Urinary bladder (tissue), 4 donors: ENCODE measurements around the gene CCDC28B. TPM values are rescaled to one million over a fixed set of nuclear protein-coding genes. Genes with fewer than 3 reads are reported as not detected.

Experiments
- DNase-seq: peaks from one replicate; pipeline ENCODE4 v3.0.0-alpha.2; 2015; ENCODE audit errors: extremely low spot score
- H3K27ac ChIP-seq: one replicate; pipeline ENCODE4 v1.5.1; 2013; ENCODE audit warnings: low read depth, mild to moderate bottlenecking, moderate library complexity
- H3K36me3 ChIP-seq: one replicate; pipeline ENCODE4 v1.6.1; 2013; ENCODE audit warnings: mild to moderate bottlenecking, moderate library complexity; ENCODE audit not compliant: insufficient read depth
- H3K4me1 ChIP-seq: one replicate; pipeline ENCODE4 v1.6.1; 2013; ENCODE audit warnings: mild to moderate bottlenecking, moderate library complexity; ENCODE audit not compliant: insufficient read depth
- H3K4me3 ChIP-seq: one replicate; pipeline ENCODE4 v1.5.1; 2013; ENCODE audit warnings: low read depth, low read length
- WGBS: extraction: QIAGEN DNeasy Blood & Tissue Kit; methylation state at CpG from one replicate; pipeline ENCODE4 v1.1.7; 2013; 5-methylcytosine and 5-hydroxymethylcytosine counted together
- polyA plus RNA-seq: library from polyadenylated mRNA; stranded (reverse); fragments of 200-250 nt; gene quantifications from one replicate; pipeline ENCODE4 v1.2.3, GENCODE V29; 2013
- total RNA-seq: library from RNA; depleted of rRNA; stranded (reverse); fragments of >200 nt; gene quantifications from one replicate; pipeline ENCODE4 v1.2.3, GENCODE V29; 2014
- donor health status: healthy with polysubstance abuse.
- donor health status: healthy.

Gene CCDC28B
- total and polyA plus RNA-seq, 2 donors = 16.4 to 17.3 TPM

DNA sequence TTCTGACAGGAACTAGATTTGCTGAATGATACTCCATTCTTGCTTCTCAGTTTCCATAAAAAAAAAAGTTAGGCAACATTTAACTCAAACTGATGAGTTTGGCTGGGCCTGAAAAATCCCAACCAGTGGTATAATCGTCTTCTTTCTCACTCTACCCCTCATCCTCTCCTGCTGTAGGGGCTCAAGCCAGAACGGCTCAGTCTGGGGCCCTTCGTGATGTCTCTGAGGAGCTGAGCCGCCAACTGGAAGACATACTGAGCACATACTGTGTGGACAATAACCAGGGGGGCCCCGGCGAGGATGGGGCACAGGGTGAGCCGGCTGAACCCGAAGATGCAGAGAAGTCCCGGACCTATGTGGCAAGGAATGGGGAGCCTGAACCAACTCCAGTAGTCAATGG is 19.3 kb upstream of the CCDC28B start:
- DNase-seq = no peak
- H3K36me3 ChIP-seq = no peaks in the 10 kb centered on the region
- WGBS = 61% methylated on average over 9 of the region's 9 CpGs
- H3K4me3 ChIP-seq = no peak overlapping the region
- H3K27ac ChIP-seq = no peak overlapping the region
- H3K4me1 ChIP-seq = no peaks in the 10 kb centered on the region

DNA sequence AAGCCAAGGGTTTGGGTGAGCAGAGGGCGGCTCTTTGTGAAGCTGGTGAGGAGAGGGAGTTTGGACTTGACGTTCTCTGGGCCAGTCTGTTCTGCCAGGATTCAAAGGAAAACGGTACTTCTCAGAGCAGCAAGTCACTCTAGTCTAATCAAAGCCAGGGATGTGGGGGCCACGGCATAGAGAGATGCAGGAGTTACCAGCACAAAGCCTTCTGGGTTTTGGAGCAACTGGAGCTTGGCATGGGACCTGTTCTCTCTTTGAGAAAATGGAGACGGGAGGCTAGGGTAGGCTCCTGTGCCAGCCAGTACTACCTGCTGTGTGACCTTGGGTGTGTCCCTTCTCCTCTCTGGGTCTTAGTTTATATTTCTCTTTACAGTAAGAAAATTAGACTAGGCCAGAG is 18.8 kb upstream of the CCDC28B start:
- Histone ChIP-seq H3K27ac (no peak overlapping the region), H3K36me3 (no peaks in the 10 kb centered on the region), H3K4me3 (no peak overlapping the region), H3K4me1 (peaks cover 2% of the 10 kb centered on the region)
- DNase-seq = no peak
- 81% methylated on average over 5 of the region's 5 CpGs for WGBS

DNA sequence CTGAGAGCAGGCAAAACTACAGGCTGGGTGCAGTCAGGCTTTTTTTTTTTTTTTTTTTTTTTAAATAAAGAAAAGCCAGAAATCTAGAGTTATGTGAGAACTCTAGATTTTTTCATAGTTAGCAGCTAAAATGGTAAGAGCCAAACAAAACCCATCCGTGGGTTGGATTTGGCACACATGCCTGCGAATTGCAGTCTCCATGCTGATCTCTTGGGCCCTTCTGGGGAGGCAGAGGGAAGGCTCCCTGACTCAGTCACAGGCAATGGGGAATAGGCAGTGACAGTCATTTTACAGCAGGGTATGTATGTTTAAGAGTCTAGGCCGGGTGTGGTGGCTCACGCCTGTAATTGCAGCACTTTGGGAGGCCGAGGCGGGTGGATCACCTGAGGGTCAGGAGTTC is 18.3 kb upstream of the CCDC28B start:
- no peaks in the 10 kb centered on the region for H3K36me3 ChIP-seq
- H3K27ac ChIP-seq = no peak overlapping the region
- DNase-seq = no peak
- peaks cover 2% of the 10 kb centered on the region for H3K4me1 ChIP-seq
- WGBS = 85% methylated on average over 6 of the region's 6 CpGs
- H3K4me3 ChIP-seq = no peak overlapping the region

DNA sequence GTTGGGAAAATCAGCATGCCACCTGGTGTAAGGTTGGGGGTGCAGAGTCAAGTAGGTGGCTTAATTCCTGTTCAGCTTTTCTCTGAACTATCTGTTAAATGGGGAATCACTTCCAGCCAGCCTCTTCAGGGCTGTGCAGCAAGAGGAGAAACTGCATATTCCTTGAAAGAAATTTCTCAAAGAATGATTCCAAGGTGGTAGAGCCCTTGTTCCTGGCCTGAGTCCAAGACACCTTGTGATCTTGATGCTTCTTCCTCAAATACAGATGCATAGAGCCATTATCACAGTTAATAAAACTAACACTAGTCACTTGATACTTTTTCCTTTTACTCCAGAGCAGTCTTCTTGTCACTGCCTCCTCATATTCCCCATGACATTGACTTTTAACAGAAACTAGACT is 15.7 kb upstream of the CCDC28B start:
- DNase-seq = no peak
- Histone ChIP-seq H3K4me1 (peaks cover 2% of the 10 kb centered on the region), H3K4me3 (no peak overlapping the region), H3K36me3 (peaks cover 6% of the 10 kb centered on the region), H3K27ac (no peak overlapping the region)

DNA sequence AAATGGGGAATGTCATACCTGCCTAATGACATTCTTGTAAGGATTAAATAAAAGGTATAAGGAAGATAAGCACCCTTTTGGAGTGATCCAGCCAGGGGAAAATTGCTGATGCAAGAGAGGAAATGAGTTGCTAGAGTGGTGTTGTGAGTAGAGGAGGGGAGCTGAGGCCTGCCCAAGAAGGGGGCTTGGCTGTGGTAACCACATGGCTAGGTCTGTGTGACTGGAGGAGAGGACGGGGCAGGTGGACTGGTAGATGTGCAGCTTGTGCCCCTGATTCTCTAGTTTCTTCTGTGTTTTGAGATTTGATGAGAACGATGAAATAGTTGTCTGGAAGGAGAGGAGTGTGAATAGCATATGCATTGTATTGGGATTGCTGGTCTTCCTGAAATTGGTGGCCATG is 14.3 kb upstream of the CCDC28B start:
- Histone ChIP-seq H3K36me3 (peaks cover 6% of the 10 kb centered on the region), H3K4me3 (no peak overlapping the region), H3K27ac (no peak overlapping the region), H3K4me1 (peaks cover 2% of the 10 kb centered on the region)
- DNase-seq = no peak
- 94% methylated on average over 2 of the region's 2 CpGs for WGBS

DNA sequence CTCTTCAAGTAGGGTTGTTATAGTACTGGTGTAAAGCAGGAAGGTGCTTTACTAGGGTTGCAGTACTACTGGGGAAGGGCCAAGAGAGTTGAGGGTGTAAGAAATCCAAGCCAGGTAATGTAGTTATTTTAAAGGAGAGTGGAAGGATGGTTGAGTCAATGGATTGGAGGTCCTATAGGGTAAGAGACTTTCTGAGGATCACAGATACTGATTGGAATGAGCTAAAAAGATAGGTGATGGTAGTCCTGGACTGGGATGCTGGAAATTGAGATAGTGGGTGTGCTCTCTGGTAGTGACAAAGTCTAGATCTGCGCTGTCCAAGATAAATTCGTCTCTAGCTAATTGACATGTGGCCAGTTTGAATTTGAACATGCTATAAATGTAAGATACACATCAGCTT is 13.9 kb upstream of the CCDC28B start:
- DNase-seq = no peak
- H3K36me3 ChIP-seq = peaks cover 6% of the 10 kb centered on the region
- no peak overlapping the region for H3K27ac ChIP-seq
- H3K4me1 ChIP-seq = peaks cover 2% of the 10 kb centered on the region
- WGBS = 93% methylated on average over 2 of the region's 2 CpGs
- H3K4me3 ChIP-seq = no peak overlapping the region

DNA sequence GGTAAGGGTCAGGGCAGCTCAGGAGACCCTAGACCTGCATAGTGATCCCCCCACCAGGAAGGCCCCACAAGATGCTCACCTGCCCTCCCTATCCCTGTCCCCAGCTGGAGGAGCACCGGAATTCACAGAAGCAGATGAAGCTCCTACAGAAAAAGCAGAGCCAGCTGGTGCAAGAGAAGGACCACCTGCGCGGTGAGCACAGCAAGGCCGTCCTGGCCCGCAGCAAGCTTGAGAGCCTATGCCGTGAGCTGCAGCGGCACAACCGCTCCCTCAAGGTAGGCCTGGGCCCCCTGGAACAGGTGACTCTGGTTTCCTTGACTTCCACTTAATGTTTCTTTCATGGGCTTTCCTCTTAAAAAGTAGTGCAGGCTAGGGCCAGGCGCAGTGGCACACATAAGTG is 12.5 kb upstream of the CCDC28B start:
- no peak overlapping the region for H3K4me3 ChIP-seq
- no peak overlapping the region for H3K27ac ChIP-seq
- no peak for DNase-seq
- peaks cover 2% of the 10 kb centered on the region for H3K4me1 ChIP-seq
- H3K36me3 ChIP-seq = peaks cover 11% of the 10 kb centered on the region
- 97% methylated on average over 9 of the region's 9 CpGs for WGBS

DNA sequence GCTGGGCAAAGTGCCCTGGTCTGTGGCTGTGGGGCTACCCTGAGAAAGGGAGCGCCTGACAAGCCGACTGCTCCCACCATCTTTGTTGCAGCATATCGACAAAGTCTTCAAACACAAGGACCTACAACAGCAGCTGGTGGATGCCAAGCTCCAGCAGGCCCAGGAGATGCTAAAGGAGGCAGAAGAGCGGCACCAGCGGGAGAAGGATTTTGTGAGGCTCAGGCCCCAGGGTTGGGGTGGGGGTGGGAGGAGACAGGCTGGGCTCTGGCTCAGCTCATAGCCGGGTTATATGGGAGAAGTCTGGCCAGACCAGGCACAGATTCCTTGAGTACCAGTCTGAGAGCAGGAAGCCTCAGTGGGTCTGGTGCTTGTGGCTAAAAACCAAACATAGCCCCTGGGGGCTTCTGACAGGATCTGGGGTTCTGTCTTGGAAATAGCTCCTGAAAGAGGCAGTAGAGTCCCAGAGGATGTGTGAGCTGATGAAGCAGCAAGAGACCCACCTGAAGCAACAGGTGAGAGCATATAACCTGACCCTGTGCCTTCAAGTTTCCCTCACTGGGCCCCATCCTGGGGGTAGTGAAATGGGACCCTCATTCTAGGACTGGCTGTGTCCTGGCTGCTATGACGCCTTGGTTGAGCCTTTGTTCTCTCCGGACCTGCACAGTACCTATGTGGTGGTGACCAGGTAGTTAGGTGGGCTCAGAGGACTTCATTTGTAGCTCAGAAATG is 8.0 kb upstream of the CCDC28B start:
- H3K4me1 ChIP-seq = no peaks in the 10 kb centered on the region
- H3K36me3 ChIP-seq = peaks cover 13% of the 10 kb centered on the region
- 93% methylated on average over 8 of the region's 8 CpGs for WGBS
- H3K27ac ChIP-seq = no peak overlapping the region
- DNase-seq = no peak
- H3K4me3 ChIP-seq = no peak overlapping the region

DNA sequence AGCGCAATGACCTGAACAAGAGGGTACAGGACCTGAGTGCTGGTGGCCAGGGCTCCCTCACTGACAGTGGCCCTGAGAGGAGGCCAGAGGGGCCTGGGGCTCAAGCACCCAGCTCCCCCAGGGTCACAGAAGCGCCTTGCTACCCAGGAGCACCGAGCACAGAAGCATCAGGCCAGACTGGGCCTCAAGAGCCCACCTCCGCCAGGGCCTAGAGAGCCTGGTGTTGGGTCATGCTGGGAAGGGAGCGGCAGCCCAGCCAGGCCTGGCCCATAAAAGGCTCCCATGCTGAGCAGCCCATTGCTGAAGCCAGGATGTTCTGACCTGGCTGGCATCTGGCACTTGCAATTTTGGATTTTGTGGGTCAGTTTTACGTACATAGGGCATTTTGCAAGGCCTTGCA is 5.4 kb upstream of the CCDC28B start:
- Histone ChIP-seq H3K4me1 (no peaks in the 10 kb centered on the region), H3K36me3 (peaks cover 7% of the 10 kb centered on the region), H3K4me3 (no peak overlapping the region), H3K27ac (no peak overlapping the region)
- DNase-seq = no peak
- 95% methylated on average over 6 of the region's 6 CpGs for WGBS

DNA sequence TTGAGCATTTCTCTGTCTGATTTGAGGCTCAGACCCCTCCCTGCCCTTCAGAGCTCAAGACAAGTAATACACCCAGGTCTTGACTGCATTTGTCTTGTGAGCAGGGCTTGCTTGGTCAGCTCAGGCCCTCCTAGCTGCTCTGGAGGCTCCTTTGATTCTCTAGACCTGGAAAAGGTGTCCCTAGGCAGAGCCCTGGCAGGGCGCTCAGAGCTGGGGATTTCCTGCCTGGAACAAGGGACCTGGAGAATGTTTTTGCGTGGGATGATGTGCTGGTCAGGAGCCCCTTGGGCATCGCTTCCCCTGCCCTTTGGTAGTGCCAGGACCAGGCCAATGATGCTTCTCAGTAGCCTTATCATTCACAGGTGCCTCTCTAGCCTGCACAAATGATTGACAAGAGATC is 4.9 kb upstream of the CCDC28B start:
- 86% methylated on average over 3 of the region's 3 CpGs for WGBS
- H3K36me3 ChIP-seq = peaks cover 7% of the 10 kb centered on the region
- H3K4me1 ChIP-seq = no peaks in the 10 kb centered on the region
- H3K27ac ChIP-seq = no peak overlapping the region
- H3K4me3 ChIP-seq = no peak overlapping the region
- no peak for DNase-seq

DNA sequence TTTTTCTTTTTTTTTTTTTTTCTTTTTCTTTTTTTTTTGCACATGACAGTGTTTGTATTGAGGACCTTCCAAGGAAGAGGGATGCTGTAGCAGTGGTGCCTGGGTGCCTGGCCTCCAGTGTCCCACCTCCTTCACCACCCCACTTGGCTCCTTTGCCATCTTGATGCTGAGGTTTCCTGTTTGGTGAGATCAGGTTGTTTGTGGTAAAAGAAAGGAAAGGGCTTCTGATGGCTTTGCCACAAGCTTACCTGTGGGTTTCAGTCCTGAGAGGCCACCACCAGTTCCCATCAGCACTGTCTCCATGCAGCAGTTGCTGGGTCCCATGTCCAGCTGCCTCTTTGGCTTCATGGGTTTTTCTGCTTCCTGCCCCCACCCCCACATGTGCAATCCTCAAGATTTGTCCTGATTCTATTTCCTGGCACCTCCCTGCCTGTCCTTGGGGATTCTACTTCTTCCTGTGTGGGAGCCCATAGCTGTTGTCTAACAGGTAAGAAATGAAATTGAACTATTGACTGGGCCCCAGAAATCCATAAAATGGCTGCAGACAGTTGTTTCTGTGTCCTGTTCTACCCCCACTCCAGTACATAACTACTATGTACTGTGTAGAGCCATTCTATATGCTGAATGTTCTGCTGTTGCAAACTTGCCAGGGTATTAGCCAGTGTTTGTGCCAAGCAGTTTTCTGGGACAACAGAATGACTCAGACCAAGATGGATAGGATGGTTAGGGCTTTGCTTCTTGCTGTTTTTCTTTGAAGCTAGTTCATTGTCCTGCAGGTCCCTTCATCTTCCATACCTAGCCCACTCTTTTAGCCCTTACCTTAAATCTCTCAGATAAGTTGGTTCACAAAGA is 4.2 kb upstream of the CCDC28B start:
- no peaks in the 10 kb centered on the region for H3K4me1 ChIP-seq
- H3K36me3 ChIP-seq = peaks cover 7% of the 10 kb centered on the region
- H3K27ac ChIP-seq = no peak overlapping the region
- no peak overlapping the region for H3K4me3 ChIP-seq
- no peak for DNase-seq

DNA sequence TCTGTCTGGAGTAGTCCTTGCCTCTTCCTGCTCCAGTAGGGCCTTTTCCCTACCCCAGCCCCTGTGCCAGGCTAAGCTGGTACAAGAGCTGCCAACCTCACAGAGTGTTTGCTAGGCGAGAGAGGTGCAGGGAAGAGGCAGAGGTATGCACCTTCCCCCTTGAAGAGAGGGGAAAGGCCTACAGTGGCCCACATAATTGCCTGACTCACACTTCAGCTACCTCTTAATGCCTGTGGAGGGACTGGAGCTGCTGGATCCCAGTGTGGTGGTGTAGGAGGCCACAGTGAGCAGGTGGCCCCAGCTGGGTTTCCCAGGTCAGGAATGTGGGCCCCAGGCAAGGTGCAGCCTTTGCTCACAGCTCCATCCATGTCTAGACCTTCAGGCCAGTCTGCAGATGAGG is 3.3 kb upstream of the CCDC28B start:
- WGBS = 87% methylated on average over 1 of the region's 1 CpG
- no peak for DNase-seq
- Histone ChIP-seq H3K36me3 (peaks cover 7% of the 10 kb centered on the region), H3K27ac (no peak overlapping the region), H3K4me1 (no peaks in the 10 kb centered on the region), H3K4me3 (no peak overlapping the region)

DNA sequence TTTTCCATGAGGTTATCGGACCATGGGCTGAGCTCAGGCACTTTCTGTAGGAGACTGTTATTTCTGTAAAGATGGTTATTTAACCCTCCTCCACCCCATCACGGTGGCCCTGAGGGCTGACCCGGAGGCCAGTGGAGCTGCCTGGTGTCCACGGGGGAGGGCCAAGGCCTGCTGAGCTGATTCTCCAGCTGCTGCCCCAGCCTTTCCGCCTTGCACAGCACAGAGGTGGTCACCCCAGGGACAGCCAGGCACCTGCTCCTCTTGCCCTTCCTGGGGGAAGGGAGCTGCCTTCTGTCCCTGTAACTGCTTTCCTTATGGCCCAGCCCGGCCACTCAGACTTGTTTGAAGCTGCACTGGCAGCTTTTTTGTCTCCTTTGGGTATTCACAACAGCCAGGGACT is 2.6 kb upstream of the CCDC28B start:
- Histone ChIP-seq H3K4me3 (no peak overlapping the region), H3K36me3 (peaks cover 2% of the 10 kb centered on the region), H3K4me1 (no peaks in the 10 kb centered on the region), H3K27ac (no peak overlapping the region)
- WGBS = 66% methylated on average over 6 of the region's 6 CpGs
- no peak for DNase-seq

DNA sequence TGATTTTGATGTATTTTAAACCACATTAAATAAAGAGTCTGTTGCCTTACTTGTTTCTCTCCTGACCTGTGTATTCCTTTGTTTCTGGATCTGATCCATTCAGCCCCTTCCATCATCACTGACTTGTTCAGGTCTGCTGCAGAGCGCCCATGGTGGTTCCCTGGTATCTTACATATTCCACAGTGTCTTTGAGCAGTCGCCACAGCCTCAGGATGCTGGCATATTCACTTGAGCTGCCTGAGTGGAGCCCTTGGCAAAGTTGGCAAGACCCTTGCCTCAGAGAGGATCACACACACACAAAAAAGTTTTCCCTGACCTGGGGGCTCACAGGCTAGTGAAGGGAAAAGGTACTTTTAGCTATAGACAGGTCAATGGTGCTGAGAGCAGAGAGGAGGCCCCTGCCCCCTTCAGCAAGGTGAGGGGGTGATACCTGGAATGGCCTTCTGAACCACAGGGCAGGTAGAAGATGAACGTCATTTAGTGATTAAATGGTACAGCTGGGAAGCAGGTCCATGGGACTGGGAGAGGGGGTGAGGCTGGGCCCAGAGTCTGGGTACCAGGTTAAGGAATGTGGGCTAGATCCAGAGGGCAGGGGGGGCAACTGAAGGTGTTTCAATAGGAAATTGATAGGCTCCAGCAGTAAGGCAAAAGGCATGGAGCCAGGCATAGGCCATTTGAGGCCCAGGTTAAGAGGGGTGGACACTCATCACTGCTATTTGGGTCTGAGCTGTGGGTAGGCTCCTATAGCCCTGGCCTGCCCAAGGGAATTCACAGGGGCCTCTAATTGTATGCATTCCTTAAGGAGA is 2.0 kb upstream of the CCDC28B start:
- DNase-seq = no peak
- 89% methylated on average over 3 of the region's 3 CpGs for WGBS
- no peak overlapping the region for H3K4me3 ChIP-seq
- H3K4me1 ChIP-seq = no peaks in the 10 kb centered on the region
- peaks cover 2% of the 10 kb centered on the region for H3K36me3 ChIP-seq
- no peak overlapping the region for H3K27ac ChIP-seq
